HepG2 (cell line): ENCODE results near the gene KCNIP3. TPM values are rescaled to one million over a fixed set of nuclear protein-coding genes. Genes with fewer than 3 reads are reported as not detected.
A peak's percentile ranks its signal among the peaks of the same experiment; 100 is the strongest.

Source experiments
- ATF2 ChIP-seq: sonication (generic); formaldehyde crosslinking; IDR thresholded peaks from 2 replicates; pipeline ENCODE4 v1.4.0; 2020; ENCODE audit warnings: missing genetic modification reagents
- ATF4 ChIP-seq, 2 experiments: fragments of 450-650 bp in 1 of 2; sonication (generic) in 1 of 2; formaldehyde crosslinking; IDR thresholded peaks; 2 replicates each; pipeline versions ENCODE4 v1.5.0 to v1.8.0; 2020 to 2022; ENCODE audit warnings: mild to moderate bottlenecking in 1 of 2, missing genetic modification reagents in 1 of 2
- CENPX ChIP-seq: sonication (generic); formaldehyde crosslinking; IDR thresholded peaks from 2 replicates; pipeline ENCODE4 v1.9.0; 2021; ENCODE audit warnings: mild to moderate bottlenecking, missing genetic modification reagents, moderate library complexity
- EP300 ChIP-seq, 3 experiments: sonication (generic) in 1 of 3; formaldehyde crosslinking in 1 of 3; IDR thresholded peaks; 2 replicates each; pipeline versions ENCODE4 v1.5.1 to v1.6.1; 2011 to 2020; ENCODE audit warnings: low read depth in 2 of 3, low read length in 2 of 3, borderline replicate concordance in 1 of 3, improper control_type of control experiment in 1 of 3, mild to moderate bottlenecking in 1 of 3, missing genetic modification reagents in 1 of 3, moderate library complexity in 1 of 3
- ETV6 ChIP-seq: sonication (generic); formaldehyde crosslinking; conservative IDR thresholded peaks from 2 replicates; pipeline ENCODE4 v1.4.0; 2020; ENCODE audit warnings: missing genetic modification reagents
- HDAC1 ChIP-seq: sonication (generic); formaldehyde crosslinking; IDR thresholded peaks from 2 replicates; pipeline ENCODE4 v1.5.1; 2020; ENCODE audit warnings: mild to moderate bottlenecking, missing genetic modification reagents
- HNF1B ChIP-seq: sonication (generic); formaldehyde crosslinking; IDR thresholded peaks from 2 replicates; pipeline ENCODE4 v1.5.1; 2020; ENCODE audit warnings: mild to moderate bottlenecking, moderate library complexity, missing genetic modification reagents
- HNF4A ChIP-seq: sonication (generic); formaldehyde crosslinking; IDR thresholded peaks from 2 replicates; pipeline ENCODE4 v1.4.0; 2020; ENCODE audit warnings: missing genetic modification reagents
- HOXA5 ChIP-seq: sonication (generic); formaldehyde crosslinking; IDR thresholded peaks from 2 replicates; pipeline ENCODE4 v1.4.0; 2020; ENCODE audit warnings: missing genetic modification reagents
- KAT2B ChIP-seq: fragments of 150-350 bp; IDR thresholded peaks from 2 replicates; pipeline ENCODE4 v1.6.1; 2014; ENCODE audit warnings: low read depth, low read length, borderline replicate concordance
- MAFG ChIP-seq: sonication (generic); formaldehyde crosslinking; IDR thresholded peaks from 2 replicates; pipeline ENCODE4 v1.5.1; 2020; ENCODE audit warnings: mild to moderate bottlenecking, missing genetic modification reagents
- NR1H2 ChIP-seq: sonication (generic); formaldehyde crosslinking; IDR thresholded peaks from 2 replicates; pipeline ENCODE4 v1.8.1; 2022; ENCODE audit warnings: low read depth, missing genetic modification reagents, borderline replicate concordance
- PCBP2 ChIP-seq: fragments of 200-400 bp; formaldehyde crosslinking; optimal IDR thresholded peaks from 2 replicates; pipeline ENCODE3; 2018; ENCODE audit warnings: low read length, low read depth; ENCODE audit not compliant: poor library complexity, severe bottlenecking
- RXRB ChIP-seq: IDR thresholded peaks from 2 replicates; pipeline ENCODE4 v1.6.1; 2016; ENCODE audit warnings: borderline replicate concordance, missing genetic modification reagents, missing compliant biosample characterization
- SAP130 ChIP-seq: IDR thresholded peaks from 2 replicates; pipeline ENCODE4 v1.6.1; 2016; ENCODE audit warnings: low read depth
- SOX6 ChIP-seq, 2 experiments: fragments of 450-650 bp in 1 of 2; sonication (generic) in 1 of 2; formaldehyde crosslinking in 1 of 2; IDR thresholded peaks; 2 replicates each; pipeline versions ENCODE4 v1.4.0 to v1.6.1; 2017 to 2020; ENCODE audit warnings: antibody characterized with exemption in 1 of 2, mild to moderate bottlenecking in 1 of 2, missing genetic modification reagents in 1 of 2
- SPEN ChIP-seq: sonication (generic); formaldehyde crosslinking; IDR thresholded peaks from 2 replicates; pipeline ENCODE4 v1.5.1; 2020; ENCODE audit warnings: low read depth, mild to moderate bottlenecking, missing genetic modification reagents
- TEAD3 ChIP-seq: optimal IDR thresholded peaks from 2 replicates; pipeline ENCODE3; 2016; ENCODE audit warnings: borderline replicate concordance
- ZBTB14 ChIP-seq: sonication (generic); formaldehyde crosslinking; IDR thresholded peaks from 2 replicates; pipeline ENCODE4 v1.4.0; 2020; ENCODE audit warnings: missing genetic modification reagents
- ZNF20 ChIP-seq: sonication (generic); formaldehyde crosslinking; IDR thresholded peaks from 2 replicates; pipeline ENCODE4 v1.4.0; 2020; ENCODE audit warnings: mild to moderate bottlenecking, moderate library complexity, missing genetic modification reagents
- ZNF292 ChIP-seq: sonication (generic); formaldehyde crosslinking; IDR thresholded peaks from 2 replicates; pipeline ENCODE4 v1.8.1; 2022; ENCODE audit warnings: mild to moderate bottlenecking, low read depth, missing genetic modification reagents, borderline replicate concordance
- ZNF883 ChIP-seq: sonication (generic); formaldehyde crosslinking; IDR thresholded peaks from 2 replicates; pipeline ENCODE4 v1.5.1; 2020; ENCODE audit warnings: mild to moderate bottlenecking, missing genetic modification reagents; ENCODE audit errors: not compliant biosample characterization
- polyA plus RNA-seq, 8 experiments: library from polyadenylated mRNA; depleted of rRNA in 3 of 8; stranded (reverse) in 7 of 8; unstranded in 1 of 8; fragments of >200 nt; fragmentation: Illumina TruSeq in 4 of 8; extraction: Trizol in 4 of 8; gene quantifications; 2 replicates each; pipeline versions ENCODE4 v1.2.1 to v1.2.3, GENCODE V29; 2011 to 2016; ENCODE audit warnings: low read depth in 4 of 8, missing spikeins in 1 of 8, mixed read lengths in 1 of 8; ENCODE audit not compliant: insufficient read depth in 1 of 8
- total RNA-seq, 5 experiments: library from RNA; depleted of rRNA; stranded (reverse); fragments of >200 nt; fragmentation: Illumina TruSeq; extraction: Trizol; gene quantifications; 2 replicates each; pipeline ENCODE4 v1.2.3, GENCODE V29; 2016; ENCODE audit warnings: low read depth in 1 of 5

KCNIP3 gene
- total and polyA plus RNA-seq, 2 of the 13 experiments (the other 11 are each of a cell fraction or from before 2014, with no cell fraction given): not detected

GRCh38 chr2:95305380-95306061 lies 8.4 kb downstream of the KCNIP3 start (continued):
- TF ChIP-seq ATF2 (CRISPR knock-in tag): no peak
- peak; percentile 91 for TF ChIP-seq HNF1B
- no peak for TF ChIP-seq HDAC1 (CRISPR knock-in tag)
- no peak for TF ChIP-seq ETV6 (CRISPR knock-in tag)
- peak; percentile 50 for TF ChIP-seq TEAD3 (CRISPR knock-in tag)
- TF ChIP-seq SPEN (CRISPR knock-in tag): peak; percentile 18; the same call in 1 of the 2 replicates
- no peak for TF ChIP-seq MAFG (CRISPR knock-in tag)
- no peak for TF ChIP-seq ZNF292 (CRISPR knock-in tag)
- TF ChIP-seq HOXA5 (CRISPR knock-in tag): no peak
- TF ChIP-seq KAT2B: no peak
- TF ChIP-seq RXRB (CRISPR knock-in tag): no peak
- no peak for TF ChIP-seq SOX6 (IDR thresholded peaks at IDR 0.05)
- peak; percentile 45 for TF ChIP-seq SOX6 (CRISPR knock-in tag; IDR thresholded peaks at IDR 0.05)
- no peak for TF ChIP-seq CENPX (CRISPR knock-in tag)
- TF ChIP-seq ZNF20 (CRISPR knock-in tag): no peak
- TF ChIP-seq NR1H2 (CRISPR knock-in tag): no peak
- peak in 1 of 2 experiments; percentile 57; a peak in 1 of 4 replicates for TF ChIP-seq ATF4 (CRISPR knock-in tag; IDR thresholded peaks at IDR 0.05)
- no peak for TF ChIP-seq PCBP2
- 0 out of 4 replicates have a peak, but pooled peaks of 1 of the 2 experiments have one; percentile 16 for TF ChIP-seq EP300 (IDR thresholded peaks at IDR 0.05; ENCODE audit: low read depth in 2 of 2, low read length in 2 of 2)
- no peak for TF ChIP-seq EP300 (CRISPR knock-in tag; IDR thresholded peaks at IDR 0.05; ENCODE audit: borderline replicate concordance)
- no peak for TF ChIP-seq ZBTB14
- TF ChIP-seq SAP130 (CRISPR knock-in tag): 0 out of 2 replicates have a peak, but pooled peaks have one; percentile 24
- TF ChIP-seq ZNF883 (CRISPR knock-in tag): no peak
- no peak for TF ChIP-seq HNF4A (CRISPR knock-in tag)
